Testis (tissue), 2 donors: ENCODE data around the gene FAM107B.

Experiments used
- POLR2A ChIP-seq: fragments of 450-650 bp; IDR thresholded peaks from one replicate; pipeline ENCODE4 v1.6.1; 2017; ENCODE audit warnings: antibody characterized with exemption, mild to moderate bottlenecking, moderate library complexity
- TF ChIP-seq, protein P1 (sequence below), 3 experiments: fragments of 450-650 bp in 2 of 3; fragments of 200-600 bp in 1 of 3; sonication (generic) in 1 of 3; IDR thresholded peaks; one replicate each; pipeline ENCODE4 v1.5.1; 2016 to 2019; ENCODE audit warnings: antibody characterized with exemption in 3 of 3, mild to moderate bottlenecking in 2 of 3, moderate library complexity in 1 of 3

DNA sequence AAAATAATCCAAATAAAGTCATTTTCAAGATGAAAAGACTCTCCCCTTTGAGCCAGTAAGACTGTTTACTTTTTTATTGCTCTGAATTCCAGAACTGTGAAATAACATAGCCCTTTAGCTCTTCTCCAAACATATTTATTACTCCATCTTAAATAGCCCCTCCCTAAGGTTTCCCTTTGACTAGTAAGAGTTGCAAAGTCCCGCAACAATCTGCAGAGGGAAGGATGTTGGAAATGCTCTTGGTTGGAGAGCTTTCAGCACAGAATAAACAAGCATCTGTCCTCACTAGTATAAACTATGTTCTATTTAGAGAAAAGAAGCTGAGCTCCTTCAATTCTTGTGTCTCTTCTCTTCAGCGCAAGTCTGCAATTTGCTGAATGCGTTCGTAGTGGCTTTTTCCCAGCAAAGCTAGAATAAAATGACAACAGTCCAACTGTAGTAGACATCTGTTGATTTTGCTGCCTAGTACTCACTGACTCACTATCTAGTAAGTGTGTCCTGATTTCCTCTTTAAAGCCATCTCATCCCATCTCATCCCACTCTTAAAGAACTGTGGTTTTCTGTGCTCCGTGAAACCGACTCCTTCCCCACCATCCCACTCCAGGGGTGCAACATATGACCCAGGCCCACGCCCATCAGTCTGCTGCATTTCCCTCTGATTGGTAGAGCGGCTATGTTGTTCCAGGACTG is 104.0 kb downstream of the FAM107B start:
- TF ChIP-seq, protein P1, sequence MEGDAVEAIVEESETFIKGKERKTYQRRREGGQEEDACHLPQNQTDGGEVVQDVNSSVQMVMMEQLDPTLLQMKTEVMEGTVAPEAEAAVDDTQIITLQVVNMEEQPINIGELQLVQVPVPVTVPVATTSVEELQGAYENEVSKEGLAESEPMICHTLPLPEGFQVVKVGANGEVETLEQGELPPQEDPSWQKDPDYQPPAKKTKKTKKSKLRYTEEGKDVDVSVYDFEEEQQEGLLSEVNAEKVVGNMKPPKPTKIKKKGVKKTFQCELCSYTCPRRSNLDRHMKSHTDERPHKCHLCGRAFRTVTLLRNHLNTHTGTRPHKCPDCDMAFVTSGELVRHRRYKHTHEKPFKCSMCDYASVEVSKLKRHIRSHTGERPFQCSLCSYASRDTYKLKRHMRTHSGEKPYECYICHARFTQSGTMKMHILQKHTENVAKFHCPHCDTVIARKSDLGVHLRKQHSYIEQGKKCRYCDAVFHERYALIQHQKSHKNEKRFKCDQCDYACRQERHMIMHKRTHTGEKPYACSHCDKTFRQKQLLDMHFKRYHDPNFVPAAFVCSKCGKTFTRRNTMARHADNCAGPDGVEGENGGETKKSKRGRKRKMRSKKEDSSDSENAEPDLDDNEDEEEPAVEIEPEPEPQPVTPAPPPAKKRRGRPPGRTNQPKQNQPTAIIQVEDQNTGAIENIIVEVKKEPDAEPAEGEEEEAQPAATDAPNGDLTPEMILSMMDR (IDR thresholded peaks at IDR 0.05), result no peak
- TF ChIP-seq POLR2A, result no peak
